GM23248 (cell line): ENCODE results near the gene GTF2H4. TPM values are rescaled to one million over a fixed set of nuclear protein-coding genes. Genes with fewer than 3 reads are reported as not detected.

ENCODE experiments used
- DNase-seq: peaks from one replicate; pipeline ENCODE4 v3.0.0-alpha.2; 2015
- H2AFZ ChIP-seq: fragments of 200-600 bp; sonication (generic); 2 replicates; pipeline ENCODE4 v1.6.1; 2016; ENCODE audit warnings: antibody characterized with exemption
- H3F3A ChIP-seq: fragments of 200-600 bp; sonication (generic); 2 replicates; pipeline ENCODE4 v1.6.1; 2016; ENCODE audit warnings: mild to moderate bottlenecking, antibody characterized with exemption, mixed run types; ENCODE audit not compliant: insufficient read depth
- H3K27ac ChIP-seq: fragments of 200-600 bp; sonication (generic); 2 replicates; pipeline ENCODE4 v1.5.1; 2016; ENCODE audit warnings: mild to moderate bottlenecking
- H3K27me3 ChIP-seq: fragments of 200-600 bp; sonication (generic); replicated peaks from 2 replicates; pipeline ENCODE4 v1.6.1; 2016; ENCODE audit warnings: mild to moderate bottlenecking; ENCODE audit not compliant: insufficient read depth
- H3K36me3 ChIP-seq: fragments of 200-600 bp; sonication (generic); 2 replicates; pipeline ENCODE4 v1.6.1; 2016; ENCODE audit warnings: low read depth, mild to moderate bottlenecking
- H3K4me1 ChIP-seq: fragments of 200-600 bp; sonication (generic); 2 replicates; pipeline ENCODE4 v1.6.1; 2016; ENCODE audit warnings: mild to moderate bottlenecking; ENCODE audit not compliant: insufficient read depth
- H3K4me2 ChIP-seq: fragments of 200-600 bp; sonication (generic); one replicate; pipeline ENCODE4 v1.6.1; 2016; ENCODE audit warnings: mild to moderate bottlenecking; ENCODE audit not compliant: unreplicated experiment
- H3K4me3 ChIP-seq: fragments of 200-600 bp; sonication (generic); 2 replicates; pipeline ENCODE4 v1.5.1; 2016; ENCODE audit warnings: mild to moderate bottlenecking
- H3K79me2 ChIP-seq: fragments of 200-600 bp; sonication (generic); 2 replicates; pipeline ENCODE4 v1.6.1; 2016; ENCODE audit warnings: mild to moderate bottlenecking; ENCODE audit not compliant: insufficient read depth
- H3K9ac ChIP-seq: fragments of 200-600 bp; sonication (generic); 2 replicates; pipeline ENCODE4 v1.6.1; 2016; ENCODE audit warnings: mild to moderate bottlenecking
- H3K9me2 ChIP-seq: fragments of 200-600 bp; sonication (generic); 2 replicates; pipeline ENCODE4 v1.6.1; 2016; ENCODE audit warnings: mixed run types, mild to moderate bottlenecking, moderate library complexity; ENCODE audit not compliant: insufficient read depth
- H3K9me3 ChIP-seq: fragments of 200-600 bp; sonication (generic); one replicate; pipeline ENCODE4 v1.6.1; 2017; ENCODE audit warnings: low read depth
- H4K20me1 ChIP-seq: fragments of 200-600 bp; sonication (generic); 2 replicates; pipeline ENCODE4 v1.6.0; 2016; ENCODE audit not compliant: insufficient read depth
- EZH2 ChIP-seq: fragments of 200-600 bp; sonication (generic); IDR thresholded peaks from 2 replicates; pipeline ENCODE4 v1.6.1; 2018; ENCODE audit warnings: antibody characterized with exemption, mild to moderate bottlenecking; ENCODE audit not compliant: insufficient read depth, poor library complexity, severe bottlenecking
- EZH2phosphoT487 ChIP-seq: fragments of 200-600 bp; sonication (generic); IDR thresholded peaks from 2 replicates; pipeline ENCODE4 v1.6.1; 2018; ENCODE audit warnings: antibody characterized with exemption, moderate library complexity, mild to moderate bottlenecking, low read depth; ENCODE audit not compliant: insufficient read depth
- WGBS, 2 experiments: methylation state at CpG; one replicate each; pipeline ENCODE4 v1.1.6; 2015 to 2017; ENCODE audit warnings: low lambda C conversion rate in 2 of 2, low coverage in 1 of 2; ENCODE audit errors: missing lambda C conversion rate in 2 of 2; 5-methylcytosine and 5-hydroxymethylcytosine counted together
- in situ Hi-C: fragments of 300-500 bp; cut with MboI; formaldehyde crosslinking; loops from 2 replicates; pipeline ENCODE4 v1.15.0; 2020
- polyA plus RNA-seq: library from polyadenylated mRNA; unstranded; fragments of >200 nt; fragmentation: Nextera tagmentation; extraction: Ambion mirVana; gene quantifications from 2 replicates; pipeline ENCODE4 v1.2.1, GENCODE V29; 2016
- total RNA-seq: library from RNA; depleted of rRNA; stranded (reverse); fragments of >200 nt; shearing (Covaris generic); gene quantifications from 2 replicates; pipeline ENCODE4 v1.2.3, GENCODE V29; 2014

The GTF2H4 gene
- total and polyA plus RNA-seq, 2 experiments from 2014 or later: 5.3 to 21.7 TPM

GRCh38 chr6:30932665-30933365 is 24.8 kb downstream of the GTF2H4 start:
- Histone ChIP-seq H3K9me2 (no peaks in the 10 kb centered on the region), H3K27ac (no peak overlapping the region), H3K36me3 (no peaks in the 10 kb centered on the region), H3K4me3 (no peak overlapping the region), H3K27me3 (peaks cover 7% of the 10 kb centered on the region; the same call in 1 of the 2 replicates), H4K20me1 (no peaks in the 10 kb centered on the region), H2AFZ (no peak overlapping the region), H3K9ac (no peak overlapping the region), H3K79me2 (no peaks in the 10 kb centered on the region), H3K4me1 (no peaks in the 10 kb centered on the region), H3F3A (no peaks in the 10 kb centered on the region), H3K4me2 (no peak overlapping the region), H3K9me3 (no peaks in the 10 kb centered on the region)
- in situ Hi-C loops: no loop called here
- WGBS, 2 experiments: 70 to 74% methylated on average over 6 of the region's 6 CpGs
- TF ChIP-seq EZH2phosphoT487 (no peak), EZH2 (no peak)
- DNase-seq: no peak

GRCh38 chr6:30935018-30935417 is 27.0 kb downstream of the GTF2H4 start:
- in situ Hi-C loops: no loop called here
- Histone ChIP-seq H3K4me3 (no peak overlapping the region), H3K27ac (no peak overlapping the region), H3K36me3 (no peaks in the 10 kb centered on the region), H3F3A (no peaks in the 10 kb centered on the region), H3K9me3 (no peaks in the 10 kb centered on the region), H3K79me2 (no peaks in the 10 kb centered on the region), H3K9ac (no peak overlapping the region), H3K27me3 (peaks cover 7% of the 10 kb centered on the region; the same call in 1 of the 2 replicates), H2AFZ (no peak overlapping the region), H4K20me1 (no peaks in the 10 kb centered on the region), H3K4me2 (no peak overlapping the region), H3K4me1 (no peaks in the 10 kb centered on the region), H3K9me2 (no peaks in the 10 kb centered on the region)
- DNase-seq: no peak
- no peak for TF ChIP-seq EZH2
- no peak for TF ChIP-seq EZH2phosphoT487
- 15 to 16% methylated on average over 3 of the region's 3 CpGs for WGBS, 2 experiments

DNA sequence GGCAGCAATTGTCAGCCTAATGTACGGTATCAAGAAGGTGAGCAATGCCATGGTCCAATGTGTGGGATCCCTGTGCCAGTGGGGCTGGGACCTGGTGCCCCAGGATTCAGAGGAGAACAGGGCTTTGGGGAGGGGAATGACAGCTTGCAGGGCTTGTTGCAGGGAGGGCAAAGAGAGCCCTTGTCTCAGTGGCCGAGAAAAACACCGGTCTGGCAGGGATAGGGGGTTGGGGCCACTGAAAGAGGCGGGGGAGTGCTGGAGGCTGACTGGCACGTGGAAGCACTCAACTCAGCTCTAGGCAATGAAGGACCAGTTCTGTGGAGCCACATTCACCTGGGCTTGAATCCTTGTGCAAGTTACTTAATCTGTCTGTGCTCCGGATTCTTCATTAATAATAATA is 29.3 kb downstream of the GTF2H4 start:
- H3K36me3 ChIP-seq: no peaks in the 10 kb centered on the region
- 48 to 50% methylated on average over 6 of the region's 6 CpGs for whole genome bisulfite sequencing, 2 experiments
- no peaks in the 10 kb centered on the region for H4K20me1 ChIP-seq
- H3K4me2 ChIP-seq: no peak overlapping the region
- H3K4me1 ChIP-seq: no peaks in the 10 kb centered on the region
- TF ChIP-seq EZH2 (no peak), EZH2phosphoT487 (no peak)
- DNase-seq: no peak
- H3K9me3 ChIP-seq: no peaks in the 10 kb centered on the region
- no peak overlapping the region for H3K9ac ChIP-seq
- in situ Hi-C loops: no loop called here
- no peaks in the 10 kb centered on the region for H3K79me2 ChIP-seq
- no peaks in the 10 kb centered on the region for H3K9me2 ChIP-seq
- H3K27me3 ChIP-seq: peaks cover 15% of the 10 kb centered on the region; the same call in 1 of the 2 replicates
- no peak overlapping the region for H3K4me3 ChIP-seq
- H2AFZ ChIP-seq: no peak overlapping the region
- H3K27ac ChIP-seq: no peak overlapping the region
- H3F3A ChIP-seq: no peaks in the 10 kb centered on the region

GRCh38 chr6:30938730-30939129 is 30.7 kb downstream of the GTF2H4 start:
- in situ Hi-C loops: no loop called here
- TF ChIP-seq EZH2phosphoT487 (no peak), EZH2 (no peak)
- Histone ChIP-seq H4K20me1 (no peaks in the 10 kb centered on the region), H3K9me3 (no peaks in the 10 kb centered on the region), H3K4me2 (no peak overlapping the region), H3K27me3 (peaks cover 15% of the 10 kb centered on the region; the same call in 1 of the 2 replicates), H3K9ac (no peak overlapping the region), H3K4me1 (no peaks in the 10 kb centered on the region; the same call in 1 of the 2 replicates), H3K27ac (no peak overlapping the region), H3K79me2 (no peaks in the 10 kb centered on the region), H3F3A (no peaks in the 10 kb centered on the region), H2AFZ (no peak overlapping the region), H3K9me2 (no peaks in the 10 kb centered on the region), H3K4me3 (no peak overlapping the region), H3K36me3 (no peaks in the 10 kb centered on the region)
- 69 to 81% methylated on average over 4 of the region's 4 CpGs for WGBS, 2 experiments
- DNase-seq: no peak
